Measurements from ENCODE around the gene ITSN2.
"Not testable (repeated sequence)": the region's sequence is repeated elsewhere in the genome, so short reads cannot be mapped to it uniquely, and the experiment has no call there.

The ITSN2 gene

GRCh38 chr2:24362253-24362652 is 1.9 kb upstream of the ITSN2 start:
- DNase-seq, result no peak

GRCh38 chr2:24360963-24361330 is 611 bp upstream of the ITSN2 start:
- DNase-seq, result no peak

GRCh38 chr2:24359129-24360049 is 947 bp downstream of the ITSN2 start:
- peak; percentile 43 to 65 (median 49) for DNase-seq

- DNase-seq, result not testable (repeated sequence)
Measured at GRCh38 chr2:24357767-24358166, 2.6 kb downstream of the ITSN2 start.

GRCh38 chr2:24357115-24357514 is 3.2 kb downstream of the ITSN2 start:
- DNase-seq, result not testable (repeated sequence)

- DNase-seq, result peak in 2 of 4 experiments; percentile 53 to 61
Measured at GRCh38 chr2:24354957-24355356, 5.4 kb downstream of the ITSN2 start.

- peak in 2 of 4 experiments; percentile 52 to 63 for DNase-seq
Measured at GRCh38 chr2:24354395-24354794, 5.9 kb downstream of the ITSN2 start.

- DNase-seq, result no peak
Measured at GRCh38 chr2:24353973-24354372, 6.4 kb downstream of the ITSN2 start.

- DNase-seq, result no peak
Measured at GRCh38 chr2:24353364-24353763, 7.0 kb downstream of the ITSN2 start.

- no peak for DNase-seq
Measured at GRCh38 chr2:24352664-24353063, 7.7 kb downstream of the ITSN2 start.

GRCh38 chr2:24351981-24352380 is 8.4 kb downstream of the ITSN2 start:
- DNase-seq, result no peak

GRCh38 chr2:24351627-24351938 is 8.8 kb downstream of the ITSN2 start:
- no peak for DNase-seq

- no peak for DNase-seq
Measured at GRCh38 chr2:24350826-24351626, 9.3 kb downstream of the ITSN2 start.

GRCh38 chr2:24349097-24349496 is 11.2 kb downstream of the ITSN2 start:
- no peak for DNase-seq

GRCh38 chr2:24345937-24346336 is 14.4 kb downstream of the ITSN2 start:
- DNase-seq, result no peak

GRCh38 chr2:24343225-24343882 is 17.0 kb downstream of the ITSN2 start:
- DNase-seq, result peak in 2 of 4 experiments; percentile 46 to 56

- no peak for DNase-seq
Measured at GRCh38 chr2:24342110-24342910, 18.0 kb downstream of the ITSN2 start.

- no peak for DNase-seq
Measured at GRCh38 chr2:24339856-24340262, 20.5 kb downstream of the ITSN2 start.

- DNase-seq, result not testable (repeated sequence)
Measured at GRCh38 chr2:24339098-24339497, 21.2 kb downstream of the ITSN2 start.

GRCh38 chr2:24337890-24338289 is 22.4 kb downstream of the ITSN2 start:
- no peak for DNase-seq

- DNase-seq, result peak; percentile 14 to 61 (median 42)
Measured at GRCh38 chr2:24336811-24337210, 23.5 kb downstream of the ITSN2 start.

GRCh38 chr2:24334245-24334633 is 26.1 kb downstream of the ITSN2 start:
- DNase-seq, result no peak

All from suppressor macrophage (primary cell).